T-cell (primary cell): ENCODE measurements around the gene C1GALT1. TPM values are rescaled to one million over a fixed set of nuclear protein-coding genes. Genes with fewer than 3 reads are reported as not detected.
"Not testable (repeated sequence)": the region's sequence is repeated elsewhere in the genome, so short reads cannot be mapped to it uniquely, and the experiment has no call there.

Experiments used
- ATAC-seq, 4 experiments: fragments of 200-7000 bp in 3 of 4; fragments of 150-1000 bp in 1 of 4; cut with Tn5 transposase; replicated peaks in 1 of 4; 1 replicate in 3 of 4; 2 replicates in 1 of 4; pipeline ENCODE4 v1.10.0; 2021; ENCODE audit warnings: moderate library complexity in 3 of 4, mild to moderate bottlenecking in 2 of 4, moderate number of reproducible peaks in 1 of 4
- CTCF ChIA-PET, 2 donors: fragments of 300-600 bp; sonication (Branson Sonifier 250); formaldehyde crosslinking; loops; one replicate each; lab custom pipeline; 2022; ENCODE audit warnings: antibody characterized with exemption in 2 of 2; lab: Charles Lee
- POLR2A ChIA-PET, 2 donors: fragments of 300-600 bp; sonication (Branson Sonifier 250); formaldehyde crosslinking; loops; one replicate each; lab custom pipeline; 2022; ENCODE audit warnings: antibody characterized with exemption in 2 of 2; lab: Charles Lee
- DNase-seq, 35 experiments: peaks; one replicate each; pipeline versions ENCODE4 v3.0.0 to v3.0.0-alpha.2; 2013 to 2023
- H3K27ac ChIP-seq: one replicate; pipeline ENCODE4 v1.5.1; 2013; ENCODE audit warnings: low read length
- H3K27me3 ChIP-seq, 2 experiments: replicated peaks in 1 of 2; 1 replicate in 1 of 2; 2 replicates in 1 of 2; pipeline versions ENCODE4 v1.6.1 to v1.7.0; 2013; ENCODE audit warnings: low read length in 1 of 2, mixed read lengths in 1 of 2; ENCODE audit not compliant: control insufficient read depth in 2 of 2, insufficient read depth in 2 of 2; ENCODE audit errors: extremely low read depth in 1 of 2
- H3K36me3 ChIP-seq, 2 donors: 1 replicate in 1 of 2; 2 replicates in 1 of 2; pipeline versions ENCODE4 v1.6.1 to v1.7.0; 2013; ENCODE audit warnings: low read length in 1 of 2; ENCODE audit not compliant: control insufficient read depth in 2 of 2, insufficient read depth in 1 of 2; ENCODE audit errors: extremely low read depth in 1 of 2
- H3K4me1 ChIP-seq, 2 experiments: 1 replicate in 1 of 2; 2 replicates in 1 of 2; pipeline versions ENCODE4 v1.6.1 to v1.7.0; 2013; ENCODE audit warnings: low read length in 2 of 2, mixed read lengths in 1 of 2; ENCODE audit not compliant: insufficient read depth in 2 of 2, control insufficient read depth in 1 of 2; ENCODE audit errors: extremely low read depth in 1 of 2
- H3K4me3 ChIP-seq, 2 donors: 1 replicate in 1 of 2; 2 replicates in 1 of 2; pipeline versions ENCODE4 v1.5.1 to v1.7.0; 2013; ENCODE audit warnings: mild to moderate bottlenecking in 2 of 2, low read length in 1 of 2, moderate library complexity in 1 of 2; ENCODE audit not compliant: control insufficient read depth in 1 of 2; ENCODE audit errors: extremely low read depth in 1 of 2
- H3K9me3 ChIP-seq: 2 replicates; pipeline ENCODE4 v1.7.0; 2013
- H3K27ac Mint-ChIP-seq, 2 donors: one replicate each; pipeline ENCODE4 v1.8.0; 2020 to 2021; ENCODE audit warnings: mild to moderate bottlenecking in 2 of 2, mixed read lengths in 2 of 2
- H3K27me3 Mint-ChIP-seq, 2 donors: one replicate each; pipeline ENCODE4 v1.8.0; 2021 to 2022; ENCODE audit warnings: mixed read lengths in 2 of 2
- H3K36me3 Mint-ChIP-seq: one replicate; pipeline ENCODE4 v1.8.0; 2021; ENCODE audit warnings: mixed read lengths
- H3K4me1 Mint-ChIP-seq, 3 donors: one replicate each; pipeline ENCODE4 v1.8.0; 2020 to 2022; ENCODE audit warnings: mixed read lengths in 3 of 3, mild to moderate bottlenecking in 1 of 3
- H3K4me3 Mint-ChIP-seq, 3 donors: one replicate each; pipeline ENCODE4 v1.8.0; 2020 to 2022; ENCODE audit warnings: mild to moderate bottlenecking in 3 of 3, mixed read lengths in 3 of 3, moderate library complexity in 3 of 3
- H3K9me3 Mint-ChIP-seq, 3 donors: one replicate each; pipeline ENCODE4 v1.8.0; 2020 to 2022; ENCODE audit warnings: mixed read lengths in 3 of 3
- WGBS: methylation state at CpG from one replicate; pipeline ENCODE4 v1.1.5; 2013; ENCODE audit warnings: missing lambda C conversion rate; ENCODE audit not compliant: insufficient coverage; 5-methylcytosine and 5-hydroxymethylcytosine counted together
- total RNA-seq, 35 experiments: library from RNA in 6 of 35; stranded (reverse) in 6 of 35; fragments of 120-200 nt in 1 of 35; gene quantifications; one replicate each; pipeline versions ENCODE4 v1.2.1 to v1.2.4 and lab custom pipeline; 2013 to 2026

Gene C1GALT1
- total RNA-seq, 5 donors from 2014 or later (not counting 1 experiment from before 2014, with no cell fraction given): 32.9 to 45.0 (median 44.0) TPM

- Histone ChIP-seq H3K4me3 (no peak overlapping the region), H3K27ac (no peak overlapping the region), H3K36me3 (peaks cover 0 to 40% of the 10 kb centered on the region in 2 donors), H3K27me3 (no peaks in the 10 kb centered on the region), H3K4me1 (no peaks in the 10 kb centered on the region), H3K9me3 (no peaks in the 10 kb centered on the region)
- no peaks in the 10 kb centered on the region for H3K27me3 Mint-ChIP-seq
- DNase-seq (no peak), ATAC-seq (no peak)
- 100% methylated on average over 4 of the region's 4 CpGs for WGBS
- H3K27ac Mint-ChIP-seq: peak overlapping the region in 1 of 2 donors; percentile 8
- peaks cover 38 to 49% (median 47%) of the 10 kb centered on the region in 3 donors for H3K4me1 Mint-ChIP-seq
- POLR2A ChIA-PET: interaction anchor here in 1 of 2 donors (1.0 kb wide), 1 partner anchor 27 kb away, joined by 6 read pairs; no protein-coding TSS in a partner anchor
- no peak overlapping the region for H3K4me3 Mint-ChIP-seq
- H3K9me3 Mint-ChIP-seq: no peaks in the 10 kb centered on the region
- peaks cover 66% of the 10 kb centered on the region for H3K36me3 Mint-ChIP-seq
- CTCF ChIA-PET: interaction anchor here in 1 of 2 donors (0.7 to 1.1 kb wide), 3 partner anchors 9 to 304 kb away, joined by 3 to 5 read pairs (median 4); no protein-coding TSS in a partner anchor
Measured at GRCh38 chr7:7237201-7237977, 55.0 kb downstream of the C1GALT1 start.

GRCh38 chr7:7237978-7238267 is 55.6 kb downstream of the C1GALT1 start:
- no CpG with 5 or more reads among the region's 1 CpG for WGBS
- H3K4me3 Mint-ChIP-seq: no peak overlapping the region
- POLR2A ChIA-PET: no interaction called here
- DNase-seq: no peak
- CTCF ChIA-PET: no interaction called here
- H3K9me3 Mint-ChIP-seq: no peaks in the 10 kb centered on the region
- Histone ChIP-seq H3K9me3 (no peaks in the 10 kb centered on the region), H3K27ac (no peak overlapping the region), H3K4me1 (no peaks in the 10 kb centered on the region), H3K27me3 (no peaks in the 10 kb centered on the region), H3K36me3 (peaks cover 0 to 40% of the 10 kb centered on the region in 2 donors), H3K4me3 (no peak overlapping the region)
- H3K4me1 Mint-ChIP-seq: peaks cover 42 to 54% (median 51%) of the 10 kb centered on the region in 3 donors
- no peak overlapping the region for H3K27ac Mint-ChIP-seq
- no peak for ATAC-seq
- no peaks in the 10 kb centered on the region for H3K27me3 Mint-ChIP-seq
- H3K36me3 Mint-ChIP-seq: peaks cover 71% of the 10 kb centered on the region

GRCh38 chr7:7239346-7239745 is 57.0 kb downstream of the C1GALT1 start:
- Mint-ChIP-seq H3K27ac (no peak overlapping the region), H3K36me3 (peaks cover 69% of the 10 kb centered on the region), H3K9me3 (no peaks in the 10 kb centered on the region), H3K4me3 (no peak overlapping the region), H3K27me3 (no peaks in the 10 kb centered on the region), H3K4me1 (peaks cover 35 to 48% (median 47%) of the 10 kb centered on the region in 3 donors)
- no peak overlapping the region for H3K4me3 ChIP-seq
- H3K27me3 ChIP-seq: no peaks in the 10 kb centered on the region
- DNase-seq (no peak), ATAC-seq (no peak)
- ChIA-PET CTCF (no interaction called here), POLR2A (interaction anchor here in 1 of 2 donors (0.6 kb wide), 1 partner anchor 9 kb away, joined by 6 read pairs; no protein-coding TSS in a partner anchor)
- no CpG with 5 or more reads among the region's 1 CpG for WGBS
- H3K9me3 ChIP-seq: no peaks in the 10 kb centered on the region
- H3K27ac ChIP-seq: no peak overlapping the region
- H3K36me3 ChIP-seq: peaks cover 0 to 38% of the 10 kb centered on the region in 2 donors
- no peaks in the 10 kb centered on the region for H3K4me1 ChIP-seq

GRCh38 chr7:7242899-7243298 is 60.6 kb downstream of the C1GALT1 start:
- WGBS: no CpG with 5 or more reads among the region's 3 CpGs
- Mint-ChIP-seq H3K9me3 (no peaks in the 10 kb centered on the region), H3K36me3 (peaks cover 56% of the 10 kb centered on the region), H3K27me3 (no peaks in the 10 kb centered on the region), H3K27ac (no peak overlapping the region), H3K4me1 (peaks cover 50 to 55% (median 52%) of the 10 kb centered on the region in 3 donors), H3K4me3 (no peak overlapping the region)
- no peaks in the 10 kb centered on the region for H3K27me3 ChIP-seq
- no peak overlapping the region for H3K27ac ChIP-seq
- POLR2A ChIA-PET: interaction anchor here (0.5 to 0.7 kb wide), 3 partner anchors 15 to 936 kb away, joined by 3 to 4 read pairs (median 3); no protein-coding TSS in a partner anchor
- no peaks in the 10 kb centered on the region for H3K9me3 ChIP-seq
- no peak overlapping the region for H3K4me3 ChIP-seq
- DNase-seq: no peak
- H3K36me3 ChIP-seq: peaks cover 0 to 20% of the 10 kb centered on the region in 2 donors
- H3K4me1 ChIP-seq: no peaks in the 10 kb centered on the region
- CTCF ChIA-PET: interaction anchor here (0.6 to 1.7 kb wide), 3 partner anchors 17 to 61 kb away, joined by 3 to 4 read pairs (median 3); partner anchors contain the start of gene C1GALT1 (in 1 of the 2)
- no peak for ATAC-seq

GRCh38 chr7:7245233-7245632 is 62.9 kb downstream of the C1GALT1 start:
- CTCF ChIA-PET: not testable (repeated sequence)

GRCh38 chr7:7246223-7246622 is 63.9 kb downstream of the C1GALT1 start:
- ChIA-PET CTCF (no interaction called here), POLR2A (no interaction called here)
- Histone ChIP-seq H3K4me1 (no peaks in the 10 kb centered on the region), H3K4me3 (no peak overlapping the region), H3K36me3 (peaks cover 0 to 6% of the 10 kb centered on the region in 2 donors), H3K27ac (no peak overlapping the region), H3K27me3 (no peaks in the 10 kb centered on the region), H3K9me3 (no peaks in the 10 kb centered on the region)
- WGBS: 100% methylated on average over 1 of the region's 3 CpGs
- Mint-ChIP-seq H3K36me3 (peaks cover 38% of the 10 kb centered on the region), H3K27ac (no peak overlapping the region), H3K27me3 (no peaks in the 10 kb centered on the region), H3K4me3 (no peak overlapping the region), H3K4me1 (peaks cover 34 to 38% (median 36%) of the 10 kb centered on the region in 3 donors), H3K9me3 (no peaks in the 10 kb centered on the region)
- no peak for ATAC-seq
- DNase-seq: no peak

More at GRCh38 chr7:7245233-7245632, 62.9 kb downstream of the C1GALT1 start:
- H3K27me3 ChIP-seq, H3K4me3 ChIP-seq, H3K4me1 ChIP-seq, H3K36me3 ChIP-seq, H3K27ac ChIP-seq, H3K27me3 Mint-ChIP-seq, H3K27ac Mint-ChIP-seq, H3K9me3 Mint-ChIP-seq, DNase-seq, POLR2A ChIA-PET, H3K9me3 ChIP-seq, ATAC-seq, H3K4me3 Mint-ChIP-seq: not testable (repeated sequence)
- 98% methylated on average over 10 of the region's 13 CpGs for WGBS
- H3K36me3 Mint-ChIP-seq: peaks cover 35% of the 10 kb centered on the region
- peaks cover 34 to 40% (median 37%) of the 10 kb centered on the region in 3 donors for H3K4me1 Mint-ChIP-seq
